ENCODE data around the gene APOBEC3G.
"Not testable (repeated sequence)": the region's sequence is repeated elsewhere in the genome, so short reads cannot be mapped to it uniquely, and the experiment has no call there.

Gene APOBEC3G

GRCh38 chr22:39066442-39067276 lies 10.4 kb upstream of the APOBEC3G start:
- not testable (repeated sequence) for H3K4me3 ChIP-seq (ENCODE audit: low read depth, low read length); DNase-seq (ENCODE audit: low read depth)

- TF ChIP-seq MYC (IDR thresholded peaks at IDR 0.05; ENCODE audit: low read depth, low read length) (no peak), POLR2A (IDR thresholded peaks at IDR 0.05; ENCODE audit: extremely low read depth, insufficient read length) (no peak), MAX (IDR thresholded peaks at IDR 0.05; ENCODE audit: low read depth, low read length) (no peak), CTCF (IDR thresholded peaks at IDR 0.05; ENCODE audit: low read depth, low read length) (no peak)
- no peak for DNase-seq (ENCODE audit: low read depth)
- no peak overlapping the region for H3K4me3 ChIP-seq (ENCODE audit: low read depth, low read length)
These were observed 8.9 kb upstream of the APOBEC3G start for GRCh38 chr22:39068033-39068785.

- TF ChIP-seq MAX (IDR thresholded peaks at IDR 0.05; ENCODE audit: low read depth, low read length) = no peak
- no peak for TF ChIP-seq MYC (IDR thresholded peaks at IDR 0.05; ENCODE audit: low read depth, low read length)
- no peak for TF ChIP-seq CTCF (IDR thresholded peaks at IDR 0.05; ENCODE audit: low read depth, low read length)
- TF ChIP-seq POLR2A (IDR thresholded peaks at IDR 0.05; ENCODE audit: extremely low read depth, insufficient read length) = no peak
- H3K4me3 ChIP-seq (ENCODE audit: low read depth, low read length) = no peak overlapping the region
- DNase-seq (ENCODE audit: low read depth) = no peak
These were observed 6.9 kb upstream of the APOBEC3G start for GRCh38 chr22:39070186-39070585.

GRCh38 chr22:39072581-39072981 lies 4.5 kb upstream of the APOBEC3G start:
- not testable (repeated sequence) for H3K4me3 ChIP-seq (ENCODE audit: low read depth, low read length); DNase-seq (ENCODE audit: low read depth)

- TF ChIP-seq POLR2A (IDR thresholded peaks at IDR 0.05; ENCODE audit: extremely low read depth, insufficient read length) (no peak), MYC (IDR thresholded peaks at IDR 0.05; ENCODE audit: low read depth, low read length) (no peak)
- no peak for DNase-seq (ENCODE audit: low read depth)
- H3K4me3 ChIP-seq (ENCODE audit: low read depth, low read length) = no peak overlapping the region
These were observed 3.1 kb upstream of the APOBEC3G start for GRCh38 chr22:39073981-39074380.

- H3K4me3 ChIP-seq (ENCODE audit: low read depth, low read length); DNase-seq (ENCODE audit: low read depth): not testable (repeated sequence)
These were observed 685 bp upstream of the APOBEC3G start for GRCh38 chr22:39076155-39077025.

GRCh38 chr22:39077912-39078311 lies 837 bp downstream of the APOBEC3G start:
- not testable (repeated sequence) for DNase-seq (ENCODE audit: low read depth)
- peak overlapping the region; percentile 49 for H3K4me3 ChIP-seq (ENCODE audit: low read depth, low read length)

GRCh38 chr22:39078329-39078728 lies 1.3 kb downstream of the APOBEC3G start:
- DNase-seq (ENCODE audit: low read depth) = no peak
- TF ChIP-seq MAX (IDR thresholded peaks at IDR 0.05; ENCODE audit: low read depth, low read length) (no peak), MYC (IDR thresholded peaks at IDR 0.05; ENCODE audit: low read depth, low read length) (no peak), CTCF (IDR thresholded peaks at IDR 0.05; ENCODE audit: low read depth, low read length) (no peak)
- H3K4me3 ChIP-seq (ENCODE audit: low read depth, low read length) = no peak overlapping the region

GRCh38 chr22:39079054-39079637 lies 2.1 kb downstream of the APOBEC3G start:
- H3K4me3 ChIP-seq (ENCODE audit: low read depth, low read length); DNase-seq (ENCODE audit: low read depth): not testable (repeated sequence)

Measured in NB4 (cell line).